ENCODE results near the gene TRABD.

The TRABD gene

DNA sequence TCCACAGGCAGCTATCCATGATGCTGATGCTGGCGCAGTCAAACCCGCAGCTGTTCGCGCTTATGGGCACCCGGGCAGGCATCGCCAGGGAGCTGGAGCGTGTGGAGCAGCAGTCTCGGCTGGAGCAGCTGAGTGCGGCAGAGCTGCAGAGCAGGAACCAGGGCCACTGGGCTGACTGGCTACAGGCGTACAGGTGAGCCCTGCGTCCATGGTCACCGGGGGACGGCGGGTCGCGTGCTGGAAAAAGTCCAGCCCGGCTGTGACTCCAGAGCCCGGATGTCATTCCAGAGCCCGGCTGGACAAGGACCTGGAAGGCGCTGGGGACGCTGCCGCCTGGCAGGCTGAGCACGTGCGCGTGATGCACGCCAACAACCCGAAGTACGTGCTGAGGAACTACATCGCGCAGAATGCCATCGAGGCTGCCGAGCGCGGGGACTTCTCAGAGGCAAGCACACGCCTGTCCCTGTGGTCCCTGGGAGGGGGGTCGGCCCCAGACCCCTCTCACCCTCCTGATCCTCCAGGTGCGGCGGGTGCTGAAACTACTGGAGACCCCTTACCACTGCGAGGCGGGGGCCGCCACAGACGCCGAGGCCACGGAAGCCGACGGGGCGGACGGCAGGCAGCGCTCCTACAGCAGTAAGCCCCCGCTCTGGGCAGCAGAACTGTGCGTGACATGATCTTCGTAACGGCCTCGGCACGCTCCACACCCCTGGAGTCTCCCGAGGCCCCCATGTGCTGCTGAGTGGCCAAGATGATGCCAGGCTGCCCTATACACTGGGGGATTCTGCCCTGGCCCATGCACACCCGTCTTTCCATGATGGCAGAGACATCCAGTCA is 31.2 kb downstream of the TRABD start:
- no peaks in the 10 kb centered on the region for H3K27me3 ChIP-seq (ENCODE audit: control insufficient read depth, insufficient read depth, low read length)
- peaks cover 4% of the 10 kb centered on the region; the same call in 1 of the 2 replicates for H3K4me1 ChIP-seq (ENCODE audit: control insufficient read depth, insufficient read depth, low read length)
- H3K9ac ChIP-seq (ENCODE audit: low read length), result no peak overlapping the region
- no peak overlapping the region for H3K27ac ChIP-seq (ENCODE audit: low read depth, low read length)
- no peak overlapping the region for H3K4me3 ChIP-seq (ENCODE audit: low read depth, low read length)
- H3K36me3 ChIP-seq (ENCODE audit: control insufficient read depth, insufficient read depth, low read length), result peaks cover 83% of the 10 kb centered on the region
- no peaks in the 10 kb centered on the region for H3K9me3 ChIP-seq (ENCODE audit: control insufficient read depth, insufficient read depth, low read depth, low read length)

DNA sequence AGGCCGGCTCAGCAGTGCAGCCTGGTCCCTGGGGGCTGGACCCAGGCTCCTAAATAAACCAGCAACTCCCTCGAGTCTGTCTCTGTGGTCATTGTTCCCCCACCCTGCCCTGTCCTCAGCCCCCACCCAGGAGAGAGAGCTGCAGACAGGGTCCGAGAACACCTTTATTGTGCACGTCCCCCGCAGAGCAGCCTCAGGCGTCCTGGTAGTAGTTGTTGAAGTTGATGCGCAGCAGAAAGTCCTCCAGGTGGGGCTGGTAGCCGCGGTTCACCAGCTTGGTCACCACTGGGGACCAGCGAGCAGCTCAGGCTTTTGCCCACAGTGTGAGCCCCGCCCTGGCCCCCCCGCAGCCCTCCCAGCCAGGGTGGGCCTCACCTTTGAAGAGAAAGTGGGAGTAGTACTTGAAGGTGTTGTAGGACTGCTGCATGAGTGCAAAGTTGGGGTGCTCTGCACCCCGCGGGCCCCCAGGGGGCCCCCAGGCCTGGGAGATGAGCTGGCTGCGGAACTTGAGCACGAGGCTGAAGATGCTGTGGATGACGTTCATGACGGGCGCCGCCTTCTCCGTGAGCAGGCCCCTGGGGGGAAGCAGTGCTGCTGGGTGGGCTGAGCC is 31.9 kb downstream of the TRABD start:
- Histone ChIP-seq H3K27me3 (ENCODE audit: control insufficient read depth, insufficient read depth, low read length) (no peaks in the 10 kb centered on the region), H3K4me3 (ENCODE audit: low read depth, low read length) (no peak overlapping the region), H3K36me3 (ENCODE audit: control insufficient read depth, insufficient read depth, low read length) (peaks cover 83% of the 10 kb centered on the region), H3K9ac (ENCODE audit: low read length) (no peak overlapping the region), H3K27ac (ENCODE audit: low read depth, low read length) (no peak overlapping the region), H3K9me3 (ENCODE audit: control insufficient read depth, insufficient read depth, low read depth, low read length) (no peaks in the 10 kb centered on the region), H3K4me1 (ENCODE audit: control insufficient read depth, insufficient read depth, low read length) (peaks cover 4% of the 10 kb centered on the region; the same call in 1 of the 2 replicates)

DNA sequence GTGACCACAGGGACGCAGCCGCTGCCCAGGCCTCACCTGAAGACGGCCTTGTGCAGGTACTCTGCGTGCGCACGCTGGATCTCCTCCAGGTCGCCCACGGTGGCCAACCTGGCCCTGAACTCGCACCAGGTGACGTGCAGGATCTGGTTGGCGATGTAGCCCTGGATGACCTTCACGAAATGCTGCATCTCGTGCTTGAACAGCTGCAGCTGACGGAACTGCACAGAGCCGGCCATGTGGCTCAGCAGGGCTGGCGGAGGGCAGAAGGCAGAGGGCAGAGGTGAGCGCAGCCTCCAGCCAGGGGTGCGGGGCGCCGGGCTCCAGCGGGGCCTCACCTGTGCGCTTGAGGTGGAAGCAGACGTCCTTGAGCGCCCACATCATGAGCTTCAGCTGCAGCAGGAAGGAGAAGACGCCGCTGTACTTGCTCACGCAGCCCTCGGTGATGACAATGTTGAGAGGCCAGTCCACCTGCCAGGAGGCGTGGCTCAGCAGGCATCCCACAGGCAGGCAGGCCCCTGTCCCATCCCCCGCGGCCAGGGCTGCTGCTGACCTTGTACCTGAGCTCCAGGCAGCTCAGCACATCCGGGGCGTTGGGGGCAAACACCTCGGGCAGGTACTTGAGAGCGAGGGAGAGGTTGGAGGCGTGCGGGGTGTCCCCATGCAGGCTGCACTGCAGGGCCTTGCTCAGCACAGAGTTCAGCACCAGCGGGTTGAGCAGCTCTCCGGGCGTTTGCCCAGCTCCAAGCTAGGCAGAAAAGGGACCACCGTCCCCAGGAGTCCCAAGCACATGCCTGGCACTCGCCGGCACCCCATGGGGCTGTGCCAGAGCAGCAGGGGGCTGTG is 32.7 kb downstream of the TRABD start:
- Histone ChIP-seq H3K4me3 (ENCODE audit: low read depth, low read length) (no peak overlapping the region), H3K27ac (ENCODE audit: low read depth, low read length) (no peak overlapping the region), H3K9me3 (ENCODE audit: control insufficient read depth, insufficient read depth, low read depth, low read length) (no peaks in the 10 kb centered on the region), H3K9ac (ENCODE audit: low read length) (no peak overlapping the region), H3K36me3 (ENCODE audit: control insufficient read depth, insufficient read depth, low read length) (peaks cover 83% of the 10 kb centered on the region), H3K4me1 (ENCODE audit: control insufficient read depth, insufficient read depth, low read length) (peaks cover 4% of the 10 kb centered on the region; the same call in 1 of the 2 replicates), H3K27me3 (ENCODE audit: control insufficient read depth, insufficient read depth, low read length) (no peaks in the 10 kb centered on the region)

- Histone ChIP-seq H3K27ac (ENCODE audit: low read depth, low read length) (no peak overlapping the region), H3K27me3 (ENCODE audit: control insufficient read depth, insufficient read depth, low read length) (no peaks in the 10 kb centered on the region), H3K4me3 (ENCODE audit: low read depth, low read length) (no peak overlapping the region), H3K9ac (ENCODE audit: low read length) (no peak overlapping the region), H3K9me3 (ENCODE audit: control insufficient read depth, insufficient read depth, low read depth, low read length) (no peaks in the 10 kb centered on the region), H3K36me3 (ENCODE audit: control insufficient read depth, insufficient read depth, low read length) (peaks cover 83% of the 10 kb centered on the region), H3K4me1 (ENCODE audit: control insufficient read depth, insufficient read depth, low read length) (peaks cover 4% of the 10 kb centered on the region; the same call in 1 of the 2 replicates)
Measured at GRCh38 chr22:50218996-50219727, 33.4 kb downstream of the TRABD start.

- Histone ChIP-seq H3K27me3 (ENCODE audit: control insufficient read depth, insufficient read depth, low read length) (no peaks in the 10 kb centered on the region), H3K27ac (ENCODE audit: low read depth, low read length) (no peak overlapping the region), H3K36me3 (ENCODE audit: control insufficient read depth, insufficient read depth, low read length) (peaks cover 81% of the 10 kb centered on the region), H3K4me1 (ENCODE audit: control insufficient read depth, insufficient read depth, low read length) (peaks cover 4% of the 10 kb centered on the region; the same call in 1 of the 2 replicates), H3K9ac (ENCODE audit: low read length) (no peak overlapping the region), H3K9me3 (ENCODE audit: control insufficient read depth, insufficient read depth, low read depth, low read length) (no peaks in the 10 kb centered on the region), H3K4me3 (ENCODE audit: low read depth, low read length) (no peak overlapping the region)
Measured at GRCh38 chr22:50219800-50220602, 34.3 kb downstream of the TRABD start.

- H3K9me3 ChIP-seq (ENCODE audit: control insufficient read depth, insufficient read depth, low read depth, low read length), result no peaks in the 10 kb centered on the region
- H3K27ac ChIP-seq (ENCODE audit: low read depth, low read length), result no peak overlapping the region
- H3K27me3 ChIP-seq (ENCODE audit: control insufficient read depth, insufficient read depth, low read length), result no peaks in the 10 kb centered on the region
- peaks cover 78% of the 10 kb centered on the region for H3K36me3 ChIP-seq (ENCODE audit: control insufficient read depth, insufficient read depth, low read length)
- no peak overlapping the region for H3K9ac ChIP-seq (ENCODE audit: low read length)
- no peak overlapping the region for H3K4me3 ChIP-seq (ENCODE audit: low read depth, low read length)
- peaks cover 4% of the 10 kb centered on the region; the same call in 1 of the 2 replicates for H3K4me1 ChIP-seq (ENCODE audit: control insufficient read depth, insufficient read depth, low read length)
Measured at GRCh38 chr22:50220603-50221409, 35.1 kb downstream of the TRABD start.

GRCh38 chr22:50221410-50222300 is 35.9 kb downstream of the TRABD start:
- Histone ChIP-seq H3K27ac (ENCODE audit: low read depth, low read length) (no peak overlapping the region), H3K4me1 (ENCODE audit: control insufficient read depth, insufficient read depth, low read length) (peaks cover 4% of the 10 kb centered on the region; the same call in 1 of the 2 replicates), H3K27me3 (ENCODE audit: control insufficient read depth, insufficient read depth, low read length) (no peaks in the 10 kb centered on the region), H3K9ac (ENCODE audit: low read length) (no peak overlapping the region), H3K9me3 (ENCODE audit: control insufficient read depth, insufficient read depth, low read depth, low read length) (no peaks in the 10 kb centered on the region), H3K36me3 (ENCODE audit: control insufficient read depth, insufficient read depth, low read length) (peaks cover 73% of the 10 kb centered on the region), H3K4me3 (ENCODE audit: low read depth, low read length) (no peak overlapping the region)

DNA sequence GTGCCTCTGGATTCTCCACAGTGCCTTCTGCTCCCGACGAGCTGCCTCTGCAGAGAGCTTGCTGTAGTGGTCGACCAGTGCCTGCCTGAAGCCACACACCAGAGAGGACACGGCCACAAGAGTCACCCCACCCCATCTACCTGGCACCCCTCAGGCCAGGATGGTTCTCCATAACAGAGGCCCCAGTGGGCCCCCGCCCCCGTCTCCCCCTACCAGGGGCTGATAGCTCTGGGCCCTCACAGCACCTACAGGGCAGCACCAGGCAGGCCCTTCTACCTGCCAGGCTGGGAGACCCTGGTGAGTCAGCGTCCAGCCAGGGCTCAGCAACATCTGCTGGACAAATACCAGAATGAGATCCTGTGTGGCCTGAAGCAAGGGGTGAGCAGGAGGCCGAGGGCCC is 36.8 kb downstream of the TRABD start:
- Histone ChIP-seq H3K4me1 (ENCODE audit: control insufficient read depth, insufficient read depth, low read length) (peaks cover 4% of the 10 kb centered on the region; the same call in 1 of the 2 replicates), H3K9me3 (ENCODE audit: control insufficient read depth, insufficient read depth, low read depth, low read length) (no peaks in the 10 kb centered on the region), H3K27me3 (ENCODE audit: control insufficient read depth, insufficient read depth, low read length) (no peaks in the 10 kb centered on the region), H3K4me3 (ENCODE audit: low read depth, low read length) (no peak overlapping the region), H3K9ac (ENCODE audit: low read length) (no peak overlapping the region), H3K27ac (ENCODE audit: low read depth, low read length) (no peak overlapping the region), H3K36me3 (ENCODE audit: control insufficient read depth, insufficient read depth, low read length) (peaks cover 65% of the 10 kb centered on the region)

GRCh38 chr22:50224071-50224470 is 38.4 kb downstream of the TRABD start:
- no peak overlapping the region for H3K4me3 ChIP-seq (ENCODE audit: low read depth, low read length)
- H3K4me1 ChIP-seq (ENCODE audit: control insufficient read depth, insufficient read depth, low read length), result peaks cover 4% of the 10 kb centered on the region; the same call in 1 of the 2 replicates
- H3K27ac ChIP-seq (ENCODE audit: low read depth, low read length), result no peak overlapping the region

More at GRCh38 chr22:50224071-50224470, 38.4 kb downstream of the TRABD start:
- no peak overlapping the region for H3K9ac ChIP-seq (ENCODE audit: low read length)
- H3K9me3 ChIP-seq (ENCODE audit: control insufficient read depth, insufficient read depth, low read depth, low read length), result no peaks in the 10 kb centered on the region
- peaks cover 50% of the 10 kb centered on the region for H3K36me3 ChIP-seq (ENCODE audit: control insufficient read depth, insufficient read depth, low read length)
- no peaks in the 10 kb centered on the region for H3K27me3 ChIP-seq (ENCODE audit: control insufficient read depth, insufficient read depth, low read length)

Measured in HUES6 (cell line).